Measurements from ENCODE around the gene GRM1.

Gene GRM1

GRCh38 chr6:146281651-146282362 is 252.9 kb downstream of the GRM1 start:
- no peak for DNase-seq

GRCh38 chr6:146282837-146283236 is 254.0 kb downstream of the GRM1 start:
- DNase-seq, result no peak

GRCh38 chr6:146284311-146284710 is 255.4 kb downstream of the GRM1 start:
- no peak for DNase-seq

- DNase-seq, result no peak
Observed at GRCh38 chr6:146286961-146287360, 258.1 kb downstream of the GRM1 start.

GRCh38 chr6:146287691-146288369 is 259.0 kb downstream of the GRM1 start:
- DNase-seq, result no peak

GRCh38 chr6:146289816-146290588 is 261.1 kb downstream of the GRM1 start:
- no peak for DNase-seq

GRCh38 chr6:146290589-146290901 is 261.7 kb downstream of the GRM1 start:
- no peak for DNase-seq

GRCh38 chr6:146292506-146292905 is 263.6 kb downstream of the GRM1 start:
- DNase-seq, result no peak

GRCh38 chr6:146295695-146296094 is 266.8 kb downstream of the GRM1 start:
- DNase-seq, result no peak

- DNase-seq, result no peak
Observed at GRCh38 chr6:146297815-146298214, 269.0 kb downstream of the GRM1 start.

GRCh38 chr6:146300521-146300920 is 271.7 kb downstream of the GRM1 start:
- DNase-seq, result no peak

- DNase-seq, result no peak
Observed at GRCh38 chr6:146301764-146302163, 272.9 kb downstream of the GRM1 start.

- no peak for DNase-seq
Observed at GRCh38 chr6:146302994-146303393, 274.1 kb downstream of the GRM1 start.

- no peak for DNase-seq
Observed at GRCh38 chr6:146304181-146304580, 275.3 kb downstream of the GRM1 start.

GRCh38 chr6:146305092-146305491 is 276.2 kb downstream of the GRM1 start:
- DNase-seq, result no peak

- no peak for DNase-seq
Observed at GRCh38 chr6:146305951-146306350, 277.1 kb downstream of the GRM1 start.

- DNase-seq, result no peak
Observed at GRCh38 chr6:146310628-146311027, 281.8 kb downstream of the GRM1 start.

- DNase-seq, result no peak
Observed at GRCh38 chr6:146311079-146311478, 282.2 kb downstream of the GRM1 start.

GRCh38 chr6:146312608-146313007 is 283.7 kb downstream of the GRM1 start:
- DNase-seq, result no peak

GRCh38 chr6:146315381-146316174 is 286.7 kb downstream of the GRM1 start:
- DNase-seq, result no peak

- no peak for DNase-seq
Observed at GRCh38 chr6:146316175-146316495, 287.3 kb downstream of the GRM1 start.

GRCh38 chr6:146331013-146331412 is 302.2 kb downstream of the GRM1 start:
- DNase-seq, result no peak

- no peak for DNase-seq
Observed at GRCh38 chr6:146335336-146335735, 306.5 kb downstream of the GRM1 start.
